NCI-H2227 treated with DMSO at 0.1 percent for 48 hours (cell line): ENCODE results near the gene GAGE12J.
"Not testable (repeated sequence)": the region's sequence is repeated elsewhere in the genome, so short reads cannot be mapped to it uniquely, and the experiment has no call there.

Source experiments
- DNase-seq: peaks from one replicate; lab custom pipeline; 2025; lab: John Stamatoyannopoulos, UW

Gene GAGE12J

GRCh38 chrX:49310371-49310770 lies 11.5 kb upstream of the GAGE12J start:
- no peak for DNase-seq

- DNase-seq = no peak
Observed at GRCh38 chrX:49312176-49312575, 9.7 kb upstream of the GAGE12J start.

- DNase-seq = no peak
Observed at GRCh38 chrX:49316085-49316484, 5.8 kb upstream of the GAGE12J start.

GRCh38 chrX:49322266-49322665 lies 429 bp downstream of the GAGE12J start:
- not testable (repeated sequence) for DNase-seq

GRCh38 chrX:49323735-49324134 lies 1.9 kb downstream of the GAGE12J start:
- DNase-seq = not testable (repeated sequence)

GRCh38 chrX:49330421-49330820 lies 8.6 kb downstream of the GAGE12J start:
- DNase-seq = not testable (repeated sequence)

- DNase-seq = not testable (repeated sequence)
Observed at GRCh38 chrX:49331282-49331681, 9.4 kb downstream of the GAGE12J start, which contains the start of gene GAGE13. GAGE13 (plus strand) TSS chrX:49331582; CDS start chrX:49332738, 1,156 bp downstream.

- DNase-seq = not testable (repeated sequence)
Observed at GRCh38 chrX:49331841-49332240, 10.0 kb downstream of the GAGE12J start.

GRCh38 chrX:49341449-49341848 lies 19.6 kb downstream of the GAGE12J start:
- not testable (repeated sequence) for DNase-seq

GRCh38 chrX:49344496-49345175 lies 22.8 kb downstream of the GAGE12J start:
- DNase-seq = not testable (repeated sequence)

GRCh38 chrX:49345402-49345801 lies 23.6 kb downstream of the GAGE12J start:
- not testable (repeated sequence) for DNase-seq

- DNase-seq = not testable (repeated sequence)
Observed at GRCh38 chrX:49346150-49346549, 24.3 kb downstream of the GAGE12J start.
